NOMO-1 treated with DMSO at 0.1 percent for 48 hours (cell line): ENCODE measurements around the gene FBXO22.
A peak's percentile ranks its signal among the peaks of the same experiment; 100 is the strongest.
"Not testable (repeated sequence)": the region's sequence is repeated elsewhere in the genome, so short reads cannot be mapped to it uniquely, and the experiment has no call there.

Source experiments
- DNase-seq: peaks from one replicate; lab custom pipeline; 2025; ENCODE audit not compliant: unreplicated experiment; lab: John Stamatoyannopoulos, UW

FBXO22 gene

DNA sequence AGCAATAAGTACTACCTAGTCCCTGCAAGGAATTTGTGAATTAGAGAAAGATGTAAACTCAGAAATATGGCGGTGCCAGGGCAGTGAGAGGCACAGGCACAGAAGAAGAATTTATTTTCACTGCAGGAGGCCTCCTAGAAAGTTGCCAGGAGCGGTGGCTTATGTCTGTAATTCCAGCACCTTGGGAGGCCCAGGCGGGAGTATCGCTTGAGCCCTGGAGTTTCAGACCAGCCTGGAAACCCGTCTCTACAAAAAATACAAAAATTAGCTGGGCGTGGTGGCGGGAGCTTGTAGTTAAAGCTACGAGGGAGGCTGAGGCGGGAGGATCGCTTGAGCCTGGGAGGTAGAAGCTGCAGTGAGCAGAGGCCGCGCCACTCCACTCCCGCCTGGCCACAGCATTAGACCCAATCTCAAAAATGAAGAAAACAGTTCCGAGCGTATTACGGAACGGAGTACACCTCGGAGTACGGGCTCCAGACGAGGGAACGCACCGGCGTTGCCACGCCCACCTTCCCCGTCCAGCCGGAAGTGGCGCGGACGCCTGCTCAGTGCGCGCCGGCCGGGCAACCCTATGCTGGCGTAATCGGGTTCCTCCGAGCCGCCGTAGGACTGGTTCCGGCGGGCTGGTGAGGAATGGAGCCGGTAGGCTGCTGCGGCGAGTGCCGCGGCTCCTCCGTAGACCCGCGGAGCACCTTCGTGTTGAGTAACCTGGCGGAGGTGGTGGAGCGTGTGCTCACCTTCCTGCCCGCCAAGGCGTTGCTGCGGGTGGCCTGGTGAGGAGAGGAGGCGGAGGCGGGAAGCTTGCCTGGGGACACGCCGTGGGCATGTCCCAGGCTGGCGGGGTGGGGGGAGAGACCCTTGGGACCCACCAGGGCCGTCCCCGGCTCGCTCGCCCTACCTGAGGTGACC is at the start of gene FBXO22:
Gene FBXO22, plus strand, starts transcription at position 548 of the 909 bp plus-strand sequence. Its CDS starts 86 bp downstream, at position 634.
- DNase-seq: peak; percentile 88

DNA sequence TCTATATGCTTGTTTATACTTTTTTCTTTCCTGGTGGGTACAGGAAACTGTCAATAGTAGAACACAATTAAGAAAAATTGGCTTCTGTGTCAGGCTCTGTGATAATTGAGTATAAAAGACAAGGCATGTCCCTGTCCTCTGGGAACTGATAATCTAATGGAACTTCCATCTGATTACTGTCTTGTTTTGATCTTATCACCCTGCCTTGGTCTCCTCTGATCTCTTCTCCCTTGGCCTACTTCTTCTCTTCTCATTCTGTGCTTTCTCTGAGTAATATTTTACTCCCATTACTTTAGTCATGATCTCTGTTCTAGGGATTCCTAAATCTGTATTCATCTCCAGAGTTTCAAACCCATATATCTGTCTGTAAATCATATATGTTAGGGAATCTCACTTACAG is 45.8 kb upstream of the FBXO22 start:
- DNase-seq: no peak

DNA sequence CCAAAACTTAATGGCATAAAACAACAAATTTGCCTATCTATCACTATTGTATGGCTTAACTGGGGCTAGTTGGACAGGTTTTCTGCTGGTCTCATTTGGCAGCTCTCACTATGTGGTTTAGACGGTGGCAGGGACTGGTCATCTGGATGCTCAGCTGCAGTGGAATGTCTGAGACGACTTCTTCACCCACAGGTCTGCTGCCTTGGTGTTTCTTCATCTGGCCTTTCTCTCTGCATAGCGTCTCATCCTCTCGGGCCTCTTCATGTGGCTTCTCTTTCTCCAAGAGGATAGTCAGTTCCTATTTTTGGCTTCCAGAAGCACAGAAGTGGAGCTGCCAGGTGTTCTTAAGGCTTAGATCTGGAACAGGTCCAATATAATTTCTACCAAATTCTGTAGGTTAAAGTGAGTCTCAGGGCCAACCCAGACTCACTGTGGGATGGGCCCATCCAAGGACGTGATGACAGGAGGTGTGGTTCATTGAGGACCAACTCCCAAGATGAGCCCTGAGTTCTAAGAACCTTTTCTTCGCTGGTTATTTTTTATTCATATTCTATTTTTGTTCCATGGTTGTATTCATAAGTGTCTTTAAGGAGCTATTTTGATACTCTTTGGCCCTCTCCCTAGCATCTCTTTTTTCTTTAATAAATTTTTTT is 41.8 kb upstream of the FBXO22 start:
- DNase-seq: no peak

DNA sequence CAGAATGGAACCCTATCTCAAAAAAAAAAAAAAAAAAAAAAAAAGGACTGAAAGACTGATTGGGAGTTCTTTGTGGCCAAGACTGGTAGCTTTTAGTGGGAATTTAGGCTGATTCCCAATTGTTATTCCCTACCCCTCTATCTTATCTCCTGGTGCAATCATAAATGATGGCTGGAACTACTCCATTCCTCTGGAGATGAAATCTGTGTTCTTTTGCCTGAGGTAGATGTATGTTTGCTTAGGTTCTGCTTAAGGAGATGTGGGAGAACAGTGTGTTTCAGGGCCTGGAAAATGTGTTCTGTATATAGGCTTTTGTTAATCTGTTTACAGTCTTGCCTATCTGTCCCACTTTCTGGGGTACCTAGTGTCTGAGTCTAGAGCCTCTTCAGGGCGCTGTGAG is 40.9 kb upstream of the FBXO22 start:
- no peak for DNase-seq

DNA sequence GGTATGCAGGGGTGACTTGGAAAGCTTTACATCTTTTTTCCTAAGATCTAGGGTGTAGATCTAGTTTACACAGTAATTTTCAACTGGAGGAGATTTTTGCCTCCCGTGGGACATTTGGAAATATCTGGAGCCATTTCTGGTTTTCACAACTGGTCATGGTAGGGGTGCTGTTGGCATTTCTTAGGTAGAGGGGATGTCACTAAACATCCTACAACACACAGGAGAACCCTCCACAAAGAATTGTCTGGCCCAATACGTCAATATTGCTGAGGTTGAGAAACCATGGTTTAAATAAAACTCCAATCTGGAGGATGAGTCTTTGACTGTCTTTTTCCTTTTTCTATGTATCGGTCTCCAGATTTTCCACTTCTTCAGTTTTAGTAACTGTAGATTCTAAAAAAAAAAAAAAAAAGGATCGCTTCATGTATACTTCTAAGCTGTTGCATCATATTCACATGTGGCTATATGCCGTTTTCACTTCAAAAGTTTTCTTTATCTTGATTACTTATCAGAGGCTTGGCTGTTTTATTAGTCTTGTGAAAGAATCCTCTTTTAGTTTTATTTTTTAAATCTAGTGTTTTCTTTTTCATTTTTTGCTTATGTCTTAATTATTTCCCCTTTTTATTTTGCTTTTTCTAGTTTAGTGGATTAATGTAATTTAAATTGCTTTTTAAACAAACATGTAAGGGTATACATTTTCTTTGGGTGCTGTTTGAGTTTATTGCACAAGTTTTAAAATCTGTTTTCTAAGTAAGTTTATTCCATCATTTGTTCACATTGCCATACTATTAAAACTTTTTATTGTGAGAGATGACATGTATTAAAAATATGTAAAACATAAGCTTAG is 39.2 kb upstream of the FBXO22 start:
- no peak for DNase-seq

DNA sequence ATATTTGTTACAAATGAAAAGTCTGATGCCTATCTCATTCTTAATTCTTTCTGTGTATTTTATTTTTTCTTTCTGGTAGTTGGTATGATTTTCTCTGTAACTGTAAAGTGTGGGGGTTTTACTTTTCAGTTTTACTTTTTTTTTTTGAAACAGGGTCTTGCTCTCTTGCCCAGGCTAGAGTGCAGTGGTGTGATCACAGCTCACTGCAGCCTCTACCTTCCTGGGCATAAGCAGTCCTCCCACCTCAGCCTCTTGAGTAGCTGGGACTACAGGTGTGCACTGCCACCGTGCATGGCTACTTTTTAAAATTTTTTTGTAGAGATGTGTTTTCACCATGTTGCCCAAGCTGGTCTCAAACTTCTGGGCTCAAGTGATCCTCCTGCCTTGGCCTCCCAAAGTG is 37.6 kb upstream of the FBXO22 start:
- not testable (repeated sequence) for DNase-seq

DNA sequence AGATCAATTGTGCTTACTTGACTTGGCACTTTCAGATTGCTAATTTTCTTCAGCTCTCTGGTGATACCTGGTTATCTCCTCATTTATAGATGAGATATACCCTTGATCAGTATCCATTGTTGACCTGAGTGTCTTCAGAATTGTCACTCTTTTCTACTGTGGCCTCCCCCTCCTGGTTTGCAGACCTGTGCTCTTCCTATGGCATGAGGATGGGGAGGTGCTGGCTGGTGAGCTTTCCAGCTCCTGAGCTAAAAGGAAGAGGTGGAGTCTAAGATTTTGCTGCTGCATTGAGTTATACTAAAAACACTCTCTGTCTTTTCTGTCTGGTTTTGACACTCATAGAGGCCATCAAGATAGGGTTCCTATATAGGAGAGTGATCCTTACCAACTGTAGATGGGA is 36.8 kb upstream of the FBXO22 start:
- no peak for DNase-seq

DNA sequence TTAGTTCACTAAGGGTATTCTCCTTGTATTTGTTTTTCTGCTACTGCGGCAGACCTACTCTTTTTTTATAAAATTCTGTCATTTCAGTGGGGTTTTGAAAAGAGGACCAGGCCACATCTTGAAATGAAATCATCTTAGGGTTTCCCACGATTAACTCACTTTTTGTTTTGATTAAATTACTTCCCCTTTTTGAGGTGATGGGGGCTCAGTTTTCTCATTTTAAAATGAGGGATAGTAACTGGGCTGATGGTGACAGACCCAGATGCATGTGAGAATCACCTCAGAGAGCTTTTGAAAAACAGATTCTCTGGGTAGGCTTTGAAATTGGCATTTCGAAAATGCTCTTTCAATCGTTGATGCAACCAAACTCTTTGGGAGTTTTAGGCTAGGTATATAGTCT is 36.2 kb upstream of the FBXO22 start:
- no peak for DNase-seq

DNA sequence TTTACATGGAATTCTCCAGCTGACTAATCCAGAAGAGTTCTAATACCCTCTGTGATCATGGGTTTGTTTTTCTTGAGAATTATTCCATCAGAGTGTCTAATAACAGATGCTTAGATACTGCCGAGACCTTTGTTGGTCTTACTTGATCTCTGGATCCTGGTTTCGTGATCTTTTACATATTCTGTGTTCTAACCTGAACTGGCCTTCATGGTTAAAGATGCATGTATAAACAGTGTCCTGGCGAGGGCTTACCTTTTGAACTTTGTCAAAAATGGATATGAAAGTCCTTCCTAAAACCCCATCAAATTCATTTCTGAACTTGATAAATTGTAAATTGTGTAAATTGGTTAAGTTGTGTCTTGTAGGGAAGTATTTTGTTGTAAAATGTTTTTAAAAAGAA is 35.7 kb upstream of the FBXO22 start:
- no peak for DNase-seq

DNA sequence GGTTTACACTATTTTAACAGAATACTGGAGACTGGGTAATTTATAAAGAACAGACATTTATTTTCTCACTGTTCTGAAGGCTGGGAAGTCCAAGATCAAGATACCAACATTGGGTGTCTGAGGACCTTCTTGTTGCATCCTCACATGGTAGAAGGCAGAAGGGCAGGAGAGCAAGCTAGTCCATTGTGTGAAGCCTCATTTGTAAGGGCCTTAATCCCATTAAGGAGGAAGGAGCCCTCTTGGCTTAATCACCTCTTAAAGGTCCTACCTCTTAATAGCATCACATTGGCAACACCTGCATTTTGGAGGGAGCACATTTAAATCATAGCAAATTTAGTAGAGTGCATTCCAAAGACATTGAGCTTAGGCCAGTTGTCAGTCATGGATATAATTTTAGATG is 34.2 kb upstream of the FBXO22 start:
- no peak for DNase-seq

DNA sequence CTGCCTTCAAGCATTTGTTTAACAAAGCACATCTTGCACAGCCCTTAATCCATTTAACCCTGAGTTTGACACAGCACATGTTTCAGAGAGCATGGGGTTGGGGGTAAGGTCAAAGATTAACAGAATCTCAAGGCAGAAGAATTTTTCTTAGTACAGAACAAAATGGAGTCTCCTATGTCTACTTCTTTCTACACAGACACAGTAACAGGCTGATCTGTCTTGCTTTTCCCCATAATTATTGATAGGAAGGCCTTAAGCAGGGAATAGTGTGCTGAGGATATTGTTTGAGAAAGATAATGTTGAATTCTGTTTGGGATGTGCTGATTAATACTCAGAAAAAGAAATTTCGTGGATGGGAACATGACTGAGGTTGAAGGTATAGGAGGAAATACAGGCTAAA is 32.1 kb upstream of the FBXO22 start:
- DNase-seq: not testable (repeated sequence)

DNA sequence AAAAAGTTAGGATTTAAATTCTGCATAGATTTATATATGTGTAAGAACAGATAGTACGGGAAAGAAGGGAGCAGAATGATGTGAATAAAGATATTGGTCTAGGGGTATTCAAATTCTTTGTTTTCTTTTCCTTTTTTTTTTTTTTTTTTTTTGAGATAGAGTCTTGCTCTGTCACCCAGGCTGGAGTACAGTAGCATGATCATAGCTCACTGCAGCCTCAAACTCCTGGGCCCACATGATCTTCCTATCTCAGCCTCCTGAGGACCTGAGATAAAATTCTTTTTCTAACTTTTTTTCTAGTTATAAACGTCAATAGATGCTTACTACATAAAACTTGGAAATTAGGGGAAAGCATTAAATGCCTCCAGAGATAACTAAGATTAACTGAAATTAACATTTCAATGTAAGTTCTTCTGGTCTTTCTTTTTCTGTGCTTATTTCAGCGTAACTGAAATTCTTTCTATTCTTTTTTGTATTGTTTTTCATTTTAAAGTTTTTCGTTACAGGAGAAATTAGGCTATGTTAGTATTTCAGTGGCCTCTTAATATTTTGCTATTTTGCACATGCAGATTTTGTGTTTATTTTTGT is 31.2 kb upstream of the FBXO22 start:
- DNase-seq: no peak

DNA sequence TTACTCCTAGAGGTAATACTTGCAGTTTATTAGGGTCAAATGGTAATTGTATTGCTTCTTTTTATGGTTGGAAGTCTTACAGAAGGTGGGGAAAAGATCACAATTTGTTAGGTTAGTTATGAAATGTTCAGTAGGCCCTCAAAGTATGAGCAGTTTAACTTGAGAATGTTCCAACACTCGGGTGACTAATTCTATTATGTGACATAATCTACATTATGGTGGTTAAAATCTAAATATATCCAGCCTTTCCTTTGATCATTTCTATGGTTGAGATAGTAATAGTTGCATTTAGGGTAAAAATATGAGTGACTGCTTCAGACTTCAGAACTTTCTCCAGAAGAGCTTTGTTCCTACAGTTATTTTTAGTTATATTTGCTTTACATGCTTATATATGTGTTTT is 19.6 kb upstream of the FBXO22 start:
- no peak for DNase-seq

DNA sequence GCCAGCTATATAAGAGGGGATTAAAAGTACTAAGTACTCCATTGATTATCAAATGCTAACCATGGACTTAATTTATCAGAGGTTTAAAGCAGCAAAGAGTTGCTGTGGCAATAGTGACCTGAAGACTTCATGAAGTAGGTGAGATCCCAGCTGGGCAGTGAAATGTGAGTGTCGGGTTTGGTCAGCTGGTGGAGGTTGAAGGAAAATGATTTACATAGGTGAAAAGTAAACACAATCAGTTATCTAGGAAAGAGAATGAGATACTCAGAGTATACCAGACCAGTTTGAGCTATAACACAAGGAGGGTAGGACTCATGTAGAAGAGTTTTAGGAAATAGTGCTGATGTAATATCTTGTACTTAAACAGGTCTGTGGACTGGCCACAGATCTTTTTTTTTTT is 16.5 kb upstream of the FBXO22 start:
- no peak for DNase-seq

DNA sequence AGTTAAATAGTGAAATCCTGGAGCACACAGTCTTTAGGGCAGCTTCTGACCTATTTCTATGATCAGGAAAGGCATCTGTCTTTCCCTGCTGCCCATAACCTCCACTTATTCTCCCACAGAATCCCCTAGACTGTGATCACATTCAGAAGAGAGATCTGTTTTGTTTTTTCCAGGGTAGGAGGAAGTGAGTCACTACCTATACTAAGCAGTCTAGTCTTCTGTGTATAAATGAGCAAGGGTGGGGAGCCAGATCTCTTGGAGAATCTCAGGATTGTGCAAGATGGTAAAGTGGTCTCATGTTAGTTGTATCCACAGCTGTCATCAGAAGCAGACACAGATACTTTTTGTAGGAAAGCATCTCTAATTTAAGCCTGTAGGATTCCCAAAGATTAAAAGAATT is 11.8 kb upstream of the FBXO22 start:
- peak; percentile 60 for DNase-seq

DNA sequence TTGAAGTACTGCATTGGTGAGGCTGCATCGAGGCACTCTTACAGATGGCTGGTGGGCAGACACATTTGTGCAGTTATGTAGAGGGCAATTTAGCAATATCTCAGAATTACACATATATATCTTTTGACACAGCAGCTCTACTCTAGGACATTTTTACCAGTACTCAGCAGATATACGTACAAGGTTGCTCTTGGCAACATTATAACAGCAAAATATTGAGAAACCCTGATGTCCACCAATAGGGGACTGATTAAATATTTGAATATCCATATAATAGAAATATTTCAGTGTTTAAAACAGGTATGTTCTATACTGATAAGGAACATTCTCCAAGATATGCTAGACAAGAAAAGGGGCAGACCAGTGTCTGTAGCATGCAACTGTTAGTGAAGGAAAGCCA is 7.9 kb upstream of the FBXO22 start:
- DNase-seq: no peak

DNA sequence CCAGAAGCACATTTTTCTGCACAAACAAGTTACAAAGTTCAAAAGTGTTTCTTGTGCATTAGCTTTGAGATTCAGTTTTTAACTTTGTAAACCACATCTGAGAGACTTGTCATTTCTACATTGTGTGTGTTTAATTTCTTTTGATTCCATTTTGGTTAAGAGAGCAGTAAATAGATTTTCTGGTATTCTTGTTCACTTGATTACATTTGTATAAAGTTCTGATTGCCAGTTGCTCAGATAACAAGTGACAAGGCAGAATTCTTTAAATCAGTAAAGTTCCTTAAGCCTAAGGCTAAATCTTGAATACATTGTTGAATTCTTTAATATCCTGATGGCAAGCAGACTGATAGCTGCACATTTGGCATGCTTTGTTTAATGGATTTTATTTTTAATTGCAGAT is 3.1 kb upstream of the FBXO22 start:
- no peak for DNase-seq

DNA sequence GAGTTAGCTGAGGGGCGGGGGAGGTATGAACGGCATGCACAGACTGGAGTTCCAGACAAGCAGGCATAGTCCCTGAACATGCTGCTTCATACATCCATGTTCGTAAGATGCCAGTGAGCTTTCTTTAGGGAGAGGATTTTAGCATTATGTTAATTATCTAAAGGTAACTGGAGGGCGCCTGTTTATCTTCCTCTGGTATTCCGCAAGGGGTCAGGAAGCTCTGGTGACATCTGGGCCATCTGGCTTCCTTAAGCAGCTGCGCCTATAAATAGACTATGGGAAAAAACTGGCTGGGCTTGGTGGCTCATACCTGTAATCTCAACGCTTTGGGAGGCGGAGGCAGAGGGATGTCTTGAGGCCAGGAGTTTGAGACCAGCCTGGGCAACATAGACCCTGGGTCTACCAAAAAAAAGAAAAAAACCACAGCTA is 1.5 kb upstream of the FBXO22 start:
- no peak for DNase-seq

DNA sequence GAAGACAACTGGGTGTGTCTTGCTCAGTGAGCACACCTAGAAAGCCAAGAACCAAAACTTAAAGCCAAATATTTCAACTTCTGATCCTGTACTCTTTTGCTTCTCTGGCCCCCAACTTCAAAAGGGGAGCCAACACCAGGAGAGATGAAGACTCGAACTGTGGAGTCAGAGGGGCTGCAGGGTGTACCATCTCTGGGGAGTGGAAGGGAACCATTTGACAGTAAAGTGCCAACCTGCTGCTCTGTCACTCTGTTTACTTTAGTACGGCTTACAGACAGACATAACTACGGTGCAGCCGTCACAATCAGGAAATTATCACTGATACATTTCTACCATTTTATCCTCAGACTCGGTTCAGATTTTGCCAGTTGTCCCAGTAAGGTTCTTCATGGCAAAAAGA is 1.6 kb downstream of the FBXO22 start:
- no peak for DNase-seq

DNA sequence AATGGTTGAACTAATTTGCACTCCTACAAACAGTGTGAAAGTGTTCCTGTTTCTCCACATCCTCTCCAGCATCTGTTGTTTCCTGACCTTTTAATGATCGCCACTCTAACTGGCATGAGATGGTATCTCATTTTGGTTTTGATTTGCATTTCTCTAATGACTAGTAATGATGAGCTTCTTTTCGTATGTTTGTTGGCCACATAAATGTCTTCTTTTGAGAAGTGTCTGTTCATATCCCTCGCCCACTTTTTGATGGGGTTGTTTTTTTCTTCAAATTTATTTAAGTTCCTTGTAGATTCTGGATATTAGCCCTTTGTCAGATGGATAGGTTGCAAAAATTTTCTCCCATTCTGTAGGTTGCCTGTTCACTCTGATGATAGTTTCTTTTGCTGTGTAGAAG is 6.7 kb downstream of the FBXO22 start:
- DNase-seq: not testable (repeated sequence)

DNA sequence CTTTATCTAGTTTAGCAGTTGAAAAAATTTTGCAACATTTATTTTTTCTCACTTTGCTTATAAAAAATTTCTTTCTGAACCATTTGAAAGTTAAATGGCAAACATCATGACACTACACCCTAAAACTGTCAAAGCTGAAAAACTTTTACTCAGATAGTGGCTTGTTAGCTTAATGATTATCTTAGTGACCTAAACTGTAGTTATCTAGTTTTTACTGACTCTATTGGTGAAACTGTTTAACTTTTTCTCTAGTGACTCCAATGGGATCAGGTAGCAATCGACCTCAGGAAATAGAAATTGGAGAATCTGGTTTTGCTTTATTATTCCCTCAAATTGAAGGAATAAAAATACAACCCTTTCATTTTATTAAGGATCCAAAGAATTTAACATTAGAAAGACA is 13.3 kb downstream of the FBXO22 start:
- DNase-seq: no peak
